ENCODE measurements around the gene FCGR1A. TPM values are rescaled to one million over a fixed set of nuclear protein-coding genes. Genes with fewer than 3 reads are reported as not detected.
"Not testable (repeated sequence)": the region's sequence is repeated elsewhere in the genome, so short reads cannot be mapped to it uniquely, and the experiment has no call there.

FCGR1A gene
- total RNA-seq, 2 donors from 2014 or later: not detected

DNA sequence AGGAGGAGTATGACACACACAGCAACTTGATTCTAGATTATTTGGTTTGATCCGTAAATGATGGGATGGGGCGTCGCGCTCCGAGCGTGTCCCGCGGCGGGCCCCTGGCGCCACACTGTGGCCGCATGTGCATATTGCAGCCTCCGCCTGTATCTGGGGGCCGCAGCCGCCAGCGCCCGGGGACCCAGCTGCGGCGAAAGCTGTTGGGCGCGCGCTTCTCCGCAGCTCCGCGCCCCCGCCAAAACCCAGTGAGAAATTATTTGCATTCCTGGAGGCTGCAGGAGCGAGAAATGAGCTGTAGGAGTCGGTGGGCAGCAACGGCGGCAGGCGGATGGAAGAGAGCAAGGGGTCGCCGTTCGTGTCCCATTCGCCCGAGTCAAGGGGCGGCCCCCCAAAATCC is 10.0 kb downstream of the FCGR1A start:
- H3K36me3 ChIP-seq (ENCODE audit: control insufficient read depth, insufficient read depth, low read length); H3K27me3 ChIP-seq (ENCODE audit: control insufficient read depth, insufficient read depth, low read length, poor library complexity, severe bottlenecking); H3K9me3 Mint-ChIP-seq; H3K36me3 Mint-ChIP-seq (ENCODE audit: low read depth); H3K9me3 ChIP-seq (ENCODE audit: control insufficient read depth, low read length); H3K27me3 Mint-ChIP-seq (ENCODE audit: insufficient read depth); H3K4me1 Mint-ChIP-seq; H3K4me3 ChIP-seq (ENCODE audit: low read length); H3K9ac ChIP-seq (ENCODE audit: extremely low read depth, low read length, poor library complexity, severe bottlenecking); H3K27ac ChIP-seq (ENCODE audit: low read depth, low read length); H3K4me1 ChIP-seq (ENCODE audit: control insufficient read depth, insufficient read depth, low read length): not testable (repeated sequence)
- peak; percentile 62 for TF ChIP-seq CTCF (conservative IDR thresholded peaks at IDR 0.05)
- WGBS, 2 experiments (ENCODE audit: insufficient coverage in 1 of 2, insufficient read length in 1 of 2): 0% methylated on average over 22 of the region's 36 CpGs; no CpG with 5 or more reads in 1 of the 2 experiments
- Mint-ChIP-seq H3K4me3 (peak overlapping the region; percentile 82), H3K27ac (peak overlapping the region; percentile 96)
- peak; percentile 82 for DNase-seq

- not testable (repeated sequence) for H3K9me3 ChIP-seq (ENCODE audit: control insufficient read depth, low read length); H3K9ac ChIP-seq (ENCODE audit: extremely low read depth, low read length, poor library complexity, severe bottlenecking); H3K27me3 Mint-ChIP-seq (ENCODE audit: insufficient read depth); H3K4me1 Mint-ChIP-seq; H3K27ac Mint-ChIP-seq; H3K27me3 ChIP-seq (ENCODE audit: control insufficient read depth, insufficient read depth, low read length, poor library complexity, severe bottlenecking); H3K36me3 ChIP-seq (ENCODE audit: control insufficient read depth, insufficient read depth, low read length); H3K27ac ChIP-seq (ENCODE audit: low read depth, low read length); H3K4me3 ChIP-seq (ENCODE audit: low read length); H3K4me1 ChIP-seq (ENCODE audit: control insufficient read depth, insufficient read depth, low read length); H3K9me3 Mint-ChIP-seq; H3K36me3 Mint-ChIP-seq (ENCODE audit: low read depth)
- peak overlapping the region; percentile 82 for H3K4me3 Mint-ChIP-seq
- peak; percentile 91 for DNase-seq
- TF ChIP-seq CTCF (conservative IDR thresholded peaks at IDR 0.05): peak; percentile 66
- WGBS, 2 experiments (ENCODE audit: insufficient coverage in 1 of 2, insufficient read length in 1 of 2): 1% methylated on average over 31 of the region's 52 CpGs; no CpG with 5 or more reads in 1 of the 2 experiments
Observed at GRCh38 chr1:149792912-149793515, 10.5 kb downstream of the FCGR1A start.

DNA sequence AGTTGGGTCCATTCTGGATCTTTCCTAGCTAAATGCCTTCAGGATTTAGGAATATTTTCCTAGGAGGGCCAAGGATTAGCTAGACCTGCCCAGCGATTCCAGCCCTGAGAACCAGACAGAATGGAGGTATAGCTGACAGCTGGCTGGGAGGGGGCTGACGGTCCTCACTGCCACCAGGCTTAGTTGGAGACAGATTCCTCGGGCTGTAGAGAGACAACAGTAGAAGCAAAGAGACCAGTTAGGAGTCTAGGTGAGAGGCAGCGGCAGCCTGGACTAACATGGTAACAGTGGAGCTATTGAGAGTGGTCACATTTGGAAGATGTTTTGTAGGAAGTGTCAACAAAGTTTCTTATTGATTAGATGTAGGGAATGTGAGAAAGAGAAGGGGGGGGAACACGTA is 11.4 kb downstream of the FCGR1A start:
- not testable (repeated sequence) for H3K27me3 Mint-ChIP-seq (ENCODE audit: insufficient read depth)

DNA sequence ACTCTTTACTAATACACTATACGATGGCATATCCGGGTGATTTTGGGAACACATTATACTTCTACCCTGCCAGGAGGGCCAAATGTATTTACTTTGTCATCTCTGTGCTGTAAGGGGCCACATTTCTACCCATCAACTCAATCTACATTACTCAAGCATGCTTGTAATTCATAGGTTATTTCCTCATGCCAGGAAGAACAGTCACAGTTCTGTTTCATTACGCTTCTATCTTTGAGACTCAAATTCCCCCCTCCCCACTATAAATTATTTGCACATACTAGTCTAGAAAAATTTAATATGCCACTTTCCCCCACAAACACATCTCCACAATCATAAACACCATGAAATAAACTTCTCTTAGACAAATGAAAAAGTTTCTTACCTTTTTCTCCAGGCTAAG is 19.1 kb downstream of the FCGR1A start:
- not testable (repeated sequence) for H3K27ac ChIP-seq (ENCODE audit: low read depth, low read length); H3K4me3 Mint-ChIP-seq; H3K27me3 Mint-ChIP-seq (ENCODE audit: insufficient read depth); DNase-seq; H3K9me3 ChIP-seq (ENCODE audit: control insufficient read depth, low read length); H3K27ac Mint-ChIP-seq; H3K4me1 Mint-ChIP-seq; H3K9ac ChIP-seq (ENCODE audit: extremely low read depth, low read length, poor library complexity, severe bottlenecking); H3K4me1 ChIP-seq (ENCODE audit: control insufficient read depth, insufficient read depth, low read length); H3K4me3 ChIP-seq (ENCODE audit: low read length); H3K9me3 Mint-ChIP-seq; H3K36me3 ChIP-seq (ENCODE audit: control insufficient read depth, insufficient read depth, low read length); H3K36me3 Mint-ChIP-seq (ENCODE audit: low read depth); H3K27me3 ChIP-seq (ENCODE audit: control insufficient read depth, insufficient read depth, low read length, poor library complexity, severe bottlenecking)
- WGBS, 2 experiments (ENCODE audit: insufficient coverage in 1 of 2, insufficient read length in 1 of 2): 100% methylated on average over 1 of the region's 3 CpGs; no CpG with 5 or more reads in 1 of the 2 experiments

More for the DNA sequence above, 11.4 kb downstream of the FCGR1A start:
- not testable (repeated sequence) for H3K4me1 Mint-ChIP-seq; H3K9ac ChIP-seq (ENCODE audit: extremely low read depth, low read length, poor library complexity, severe bottlenecking); H3K4me3 Mint-ChIP-seq; H3K27ac Mint-ChIP-seq; DNase-seq; H3K4me3 ChIP-seq (ENCODE audit: low read length); H3K36me3 ChIP-seq (ENCODE audit: control insufficient read depth, insufficient read depth, low read length); H3K4me1 ChIP-seq (ENCODE audit: control insufficient read depth, insufficient read depth, low read length); H3K9me3 ChIP-seq (ENCODE audit: control insufficient read depth, low read length); H3K9me3 Mint-ChIP-seq; H3K36me3 Mint-ChIP-seq (ENCODE audit: low read depth); H3K27ac ChIP-seq (ENCODE audit: low read depth, low read length); H3K27me3 ChIP-seq (ENCODE audit: control insufficient read depth, insufficient read depth, low read length, poor library complexity, severe bottlenecking)
- 91% methylated on average over 1 of the region's 5 CpGs; no CpG with 5 or more reads in 1 of the 2 experiments for WGBS, 2 experiments (ENCODE audit: insufficient coverage in 1 of 2, insufficient read length in 1 of 2)

DNA sequence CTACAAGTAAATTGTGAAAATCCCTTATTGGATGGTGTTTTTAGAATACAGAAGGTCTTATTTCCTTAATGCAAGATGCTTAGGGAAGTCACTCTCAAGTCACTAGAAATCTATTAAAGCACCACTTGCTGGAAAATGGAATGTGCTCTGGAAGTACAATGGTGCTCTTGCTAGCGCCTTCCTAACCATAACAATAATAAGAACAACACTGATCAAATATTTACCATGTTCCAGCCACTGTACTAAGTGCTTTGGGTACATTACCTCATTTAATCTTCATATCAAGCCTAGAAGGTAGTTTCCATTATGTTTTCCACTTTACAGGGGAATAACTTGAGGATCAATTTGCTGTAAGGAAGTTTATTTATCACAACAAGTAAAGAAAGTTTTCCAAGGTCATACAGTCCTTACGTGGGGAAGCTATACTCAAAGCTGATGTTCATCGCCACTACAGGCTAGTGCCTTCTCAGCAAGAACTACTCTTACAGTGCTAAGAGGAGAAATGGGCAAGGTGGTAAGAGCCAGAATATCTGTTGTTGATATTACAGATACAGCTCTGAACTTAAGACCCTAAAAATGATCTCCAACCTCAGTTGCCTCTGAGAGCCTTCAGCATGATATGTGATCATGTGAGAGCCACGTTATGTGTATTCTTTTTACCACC is 22.1 kb downstream of the FCGR1A start:
- not testable (repeated sequence) for H3K9me3 Mint-ChIP-seq; H3K36me3 ChIP-seq (ENCODE audit: control insufficient read depth, insufficient read depth, low read length); H3K27me3 Mint-ChIP-seq (ENCODE audit: insufficient read depth); H3K9ac ChIP-seq (ENCODE audit: extremely low read depth, low read length, poor library complexity, severe bottlenecking); H3K36me3 Mint-ChIP-seq (ENCODE audit: low read depth); H3K4me1 ChIP-seq (ENCODE audit: control insufficient read depth, insufficient read depth, low read length); H3K27ac ChIP-seq (ENCODE audit: low read depth, low read length); H3K4me1 Mint-ChIP-seq; H3K9me3 ChIP-seq (ENCODE audit: control insufficient read depth, low read length); H3K27me3 ChIP-seq (ENCODE audit: control insufficient read depth, insufficient read depth, low read length, poor library complexity, severe bottlenecking); H3K27ac Mint-ChIP-seq; H3K4me3 ChIP-seq (ENCODE audit: low read length); H3K4me3 Mint-ChIP-seq; DNase-seq
- WGBS, 2 experiments (ENCODE audit: insufficient coverage in 1 of 2, insufficient read length in 1 of 2): no CpG with 5 or more reads among the region's 4 CpGs
